22Rv1 (cell line): ENCODE results near the gene HP1BP3.

Experiments used
- CTCF ChIP-seq: fragments of 450-650 bp; IDR thresholded peaks from 2 replicates; pipeline ENCODE4 v1.5.1; 2017; ENCODE audit warnings: mild to moderate bottlenecking
- ZFX ChIP-seq: fragments of 450-650 bp; IDR thresholded peaks from 2 replicates; pipeline ENCODE4 v1.6.1; 2017; ENCODE audit warnings: antibody characterized with exemption, borderline replicate concordance

DNA sequence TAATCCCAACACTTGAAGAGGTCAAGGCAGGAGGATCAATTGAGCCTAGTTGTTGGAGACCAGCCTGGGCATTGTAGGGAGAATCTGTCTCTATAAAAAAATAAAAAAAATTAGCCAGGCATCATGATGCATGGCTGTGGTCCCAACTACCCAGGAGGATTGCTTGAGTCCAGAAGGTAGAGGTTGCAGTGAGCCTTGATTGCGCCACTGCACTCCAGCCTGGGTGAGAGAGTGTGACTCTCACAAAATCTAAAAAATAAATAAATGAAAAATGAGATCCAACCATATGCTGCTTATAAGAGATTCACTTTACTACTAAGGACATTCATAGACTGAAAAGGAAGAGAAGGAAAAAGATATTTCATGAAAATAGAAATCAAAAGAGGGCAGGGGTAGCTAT, 47.1 kb upstream of the HP1BP3 start:
- TF ChIP-seq CTCF (no peak), ZFX (no peak)
